Inferior parietal cortex (tissue), 1 donor: ENCODE results near the gene GLIPR1.
"Not testable (repeated sequence)": the region's sequence is repeated elsewhere in the genome, so short reads cannot be mapped to it uniquely, and the experiment has no call there.

ENCODE experiments used
- DNase-seq: peaks from one replicate; pipeline ENCODE4 v3.0.0-alpha.2; 2016; ENCODE audit errors: extremely low spot score

Gene GLIPR1

GRCh38 chr12:75474116-75474515, 6.4 kb upstream of the GLIPR1 start:
- DNase-seq = no peak

GRCh38 chr12:75476071-75476470, 4.5 kb upstream of the GLIPR1 start:
- DNase-seq = no peak

- no peak for DNase-seq
These were observed 3.4 kb upstream of the GLIPR1 start for GRCh38 chr12:75477137-75477536.

GRCh38 chr12:75478116-75478794, 2.3 kb upstream of the GLIPR1 start:
- no peak for DNase-seq

GRCh38 chr12:75479963-75480461, 543 bp upstream of the GLIPR1 start:
- no peak for DNase-seq

GRCh38 chr12:75481013-75481705, 604 bp downstream of the GLIPR1 start:
- no peak for DNase-seq

- no peak for DNase-seq
These were observed 1.2 kb downstream of the GLIPR1 start for GRCh38 chr12:75481774-75482173.

- no peak for DNase-seq
These were observed 2.1 kb downstream of the GLIPR1 start for GRCh38 chr12:75482646-75483045.

- DNase-seq = no peak
These were observed 2.9 kb downstream of the GLIPR1 start for GRCh38 chr12:75483431-75483830.

GRCh38 chr12:75484450-75484849, 3.9 kb downstream of the GLIPR1 start:
- DNase-seq = not testable (repeated sequence)

GRCh38 chr12:75487308-75487707, 6.8 kb downstream of the GLIPR1 start:
- DNase-seq = no peak

- DNase-seq = no peak
These were observed 8.0 kb downstream of the GLIPR1 start for GRCh38 chr12:75488553-75488952.

- DNase-seq = no peak
These were observed 8.6 kb downstream of the GLIPR1 start for GRCh38 chr12:75489187-75489586.

- DNase-seq = no peak
These were observed 9.2 kb downstream of the GLIPR1 start for GRCh38 chr12:75489613-75490210.

- no peak for DNase-seq
These were observed 10.6 kb downstream of the GLIPR1 start for GRCh38 chr12:75491169-75491568.

- DNase-seq = no peak
These were observed 22.9 kb downstream of the GLIPR1 start for GRCh38 chr12:75503459-75503858.

- no peak for DNase-seq
These were observed 23.3 kb downstream of the GLIPR1 start for GRCh38 chr12:75503866-75504265.

GRCh38 chr12:75505706-75506312, 25.3 kb downstream of the GLIPR1 start:
- DNase-seq = no peak

- no peak for DNase-seq
These were observed 26.5 kb downstream of the GLIPR1 start for GRCh38 chr12:75507086-75507485.

GRCh38 chr12:75508159-75508558, 27.6 kb downstream of the GLIPR1 start:
- no peak for DNase-seq

GRCh38 chr12:75509621-75510020, 29.1 kb downstream of the GLIPR1 start:
- DNase-seq = no peak
